ENCODE measurements around the gene JAGN1.
"Not testable (repeated sequence)": the region's sequence is repeated elsewhere in the genome, so short reads cannot be mapped to it uniquely, and the experiment has no call there.

JAGN1 gene

DNA sequence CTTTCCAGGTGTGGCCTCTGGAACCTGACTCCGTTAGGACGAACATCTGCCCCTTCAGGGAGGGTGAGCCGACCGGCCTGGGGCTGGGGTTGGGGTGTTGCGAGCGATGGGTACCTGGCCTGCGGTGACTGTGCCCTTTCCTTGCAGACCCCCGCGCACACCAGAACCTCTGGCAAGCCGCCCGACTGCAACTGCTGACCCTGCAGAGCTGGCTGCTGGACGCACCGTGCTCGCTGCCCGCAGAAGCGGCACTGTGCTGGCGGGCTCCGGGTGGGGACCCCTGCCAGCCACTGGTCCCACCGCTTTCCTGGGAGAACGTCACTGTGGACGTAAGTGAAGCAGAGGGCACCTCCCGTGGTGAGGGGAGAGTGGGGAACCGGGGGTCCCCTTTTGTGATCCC is 37.7 kb downstream of the JAGN1 start:
- no peak for DNase-seq

DNA sequence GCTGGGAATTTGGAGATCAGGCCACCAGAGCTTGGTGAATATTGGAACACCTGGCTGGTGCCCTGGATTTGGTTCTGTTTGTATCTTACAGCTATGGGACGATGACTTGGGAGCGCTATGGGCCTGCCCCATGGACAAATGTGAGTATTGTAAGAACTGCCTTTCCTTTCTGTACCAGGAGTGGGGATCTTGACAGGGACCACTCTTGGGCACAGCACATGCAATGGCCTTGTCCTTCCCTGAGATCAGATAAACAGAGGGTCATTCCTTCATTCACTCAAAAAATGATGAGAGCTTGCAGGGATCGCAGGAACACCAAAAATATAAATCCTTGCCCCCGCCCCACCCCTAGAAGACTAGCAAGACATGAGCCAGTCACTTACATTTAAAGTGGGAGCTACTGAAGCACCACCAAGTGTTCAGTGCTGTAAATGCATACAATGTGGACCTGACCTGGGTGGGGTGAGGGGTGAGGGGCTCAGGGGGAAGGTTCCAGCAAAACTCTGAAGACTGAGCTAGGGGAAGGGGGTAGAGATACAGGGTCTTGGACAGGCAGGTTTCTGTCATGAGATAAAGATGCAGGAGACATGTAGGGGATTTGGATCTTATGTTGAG is 40.5 kb downstream of the JAGN1 start:
- DNase-seq, result no peak

DNA sequence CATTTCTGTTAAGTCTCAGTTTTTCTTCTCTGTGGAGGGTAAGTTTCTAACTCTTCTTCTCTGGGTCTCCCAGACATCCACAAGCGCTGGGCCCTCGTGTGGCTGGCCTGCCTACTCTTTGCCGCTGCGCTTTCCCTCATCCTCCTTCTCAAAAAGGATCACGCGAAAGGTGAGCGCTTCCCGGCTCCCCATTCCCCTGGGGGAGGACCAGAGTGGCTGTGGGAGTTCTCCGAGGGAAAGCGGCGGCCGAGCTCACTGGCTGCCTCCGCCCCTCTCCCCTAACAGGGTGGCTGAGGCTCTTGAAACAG is 42.1 kb downstream of the JAGN1 start:
- no peak for DNase-seq

DNA sequence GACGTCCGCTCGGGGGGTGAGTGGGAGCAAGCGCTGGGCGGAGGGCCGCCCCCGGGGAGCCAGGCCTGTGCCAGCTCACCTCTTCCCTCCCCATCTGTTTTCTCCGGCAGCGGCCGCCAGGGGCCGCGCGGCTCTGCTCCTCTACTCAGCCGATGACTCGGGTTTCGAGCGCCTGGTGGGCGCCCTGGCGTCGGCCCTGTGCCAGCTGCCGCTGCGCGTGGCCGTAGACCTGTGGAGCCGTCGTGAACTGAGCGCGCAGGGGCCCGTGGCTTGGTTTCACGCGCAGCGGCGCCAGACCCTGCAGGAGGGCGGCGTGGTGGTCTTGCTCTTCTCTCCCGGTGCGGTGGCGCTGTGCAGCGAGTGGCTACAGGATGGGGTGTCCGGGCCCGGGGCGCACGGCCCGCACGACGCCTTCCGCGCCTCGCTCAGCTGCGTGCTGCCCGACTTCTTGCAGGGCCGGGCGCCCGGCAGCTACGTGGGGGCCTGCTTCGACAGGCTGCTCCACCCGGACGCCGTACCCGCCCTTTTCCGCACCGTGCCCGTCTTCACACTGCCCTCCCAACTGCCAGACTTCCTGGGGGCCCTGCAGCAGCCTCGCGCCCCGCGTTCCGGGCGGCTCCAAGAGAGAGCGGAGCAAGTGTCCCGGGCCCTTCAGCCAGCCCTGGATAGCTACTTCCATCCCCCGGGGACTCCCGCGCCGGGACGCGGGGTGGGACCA is 42.6 kb downstream of the JAGN1 start:
- peak; percentile 92 for DNase-seq

DNA sequence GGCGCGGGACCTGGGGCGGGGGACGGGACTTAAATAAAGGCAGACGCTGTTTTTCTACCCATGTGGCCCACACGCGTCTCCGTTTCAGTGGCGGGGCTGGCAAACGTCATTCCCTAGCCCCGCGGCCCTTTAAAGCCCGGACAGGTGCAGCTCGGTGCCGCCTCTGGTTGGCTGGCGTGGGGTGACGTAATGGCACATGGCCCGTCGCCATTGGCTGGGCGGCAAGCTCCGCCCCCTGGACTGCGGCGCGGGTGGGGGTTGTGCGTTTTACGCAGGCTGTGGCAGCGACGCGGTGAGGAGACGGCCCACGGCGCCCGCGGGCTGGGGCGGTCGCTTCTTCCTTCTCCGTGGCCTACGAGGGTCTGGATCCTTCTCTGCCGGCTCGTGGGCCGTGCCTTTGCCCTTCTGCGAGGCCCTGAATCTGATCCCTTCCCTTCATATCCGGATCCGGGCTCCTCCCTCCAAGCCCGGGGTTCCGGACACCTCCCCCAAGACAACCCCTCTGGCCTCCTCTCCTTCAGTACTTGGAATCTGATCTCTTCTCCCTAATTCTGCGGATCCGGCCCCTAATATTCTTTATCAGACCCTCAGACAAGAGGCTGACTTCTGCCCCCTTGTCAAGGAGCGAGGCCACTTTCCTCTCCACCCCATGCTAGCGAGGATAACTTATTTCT is 43.3 kb downstream of the JAGN1 start, which contains the start of gene CRELD1:
Gene CRELD1, plus strand, starts transcription at position 274 of the 674 bp plus-strand sequence. CDS start 605 bp downstream, outside the sequence.
- peak; percentile 96 for DNase-seq

DNA sequence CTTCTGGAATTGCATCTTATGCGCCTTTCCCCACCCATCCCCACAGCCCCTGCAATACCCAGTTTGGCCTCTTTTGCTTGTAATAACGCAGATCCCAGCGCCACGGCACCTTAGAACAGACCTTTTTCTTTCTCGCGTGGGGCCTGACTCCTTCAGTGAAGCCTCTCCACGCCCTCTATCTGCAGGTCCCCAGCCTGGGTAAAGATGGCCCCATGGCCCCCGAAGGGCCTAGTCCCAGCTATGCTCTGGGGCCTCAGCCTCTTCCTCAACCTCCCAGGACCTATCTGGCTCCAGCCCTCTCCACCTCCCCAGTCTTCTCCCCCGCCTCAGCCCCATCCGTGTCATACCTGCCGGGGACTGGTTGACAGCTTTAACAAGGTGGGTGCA is 43.8 kb downstream of the JAGN1 start:
- no peak for DNase-seq

DNA sequence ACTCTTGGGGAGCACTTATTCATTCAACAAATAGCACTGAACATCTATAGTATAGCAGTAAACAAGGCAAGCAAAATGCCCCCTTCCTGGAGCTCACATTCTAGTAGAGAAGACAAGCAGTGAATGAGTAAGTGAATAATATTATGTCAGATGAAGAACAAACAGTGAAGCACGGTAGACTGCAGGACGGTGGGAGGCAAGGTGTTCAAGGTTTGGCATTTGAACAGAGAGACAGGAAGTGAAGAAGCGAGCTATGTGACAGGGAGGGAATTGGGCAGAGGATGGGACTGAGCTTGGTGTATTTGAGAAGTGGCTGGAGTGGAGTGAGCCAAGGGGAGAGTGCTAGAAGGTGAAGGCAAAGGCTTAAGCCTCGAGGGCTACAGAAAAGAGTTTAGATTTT is 44.6 kb downstream of the JAGN1 start:
- DNase-seq, result no peak

DNA sequence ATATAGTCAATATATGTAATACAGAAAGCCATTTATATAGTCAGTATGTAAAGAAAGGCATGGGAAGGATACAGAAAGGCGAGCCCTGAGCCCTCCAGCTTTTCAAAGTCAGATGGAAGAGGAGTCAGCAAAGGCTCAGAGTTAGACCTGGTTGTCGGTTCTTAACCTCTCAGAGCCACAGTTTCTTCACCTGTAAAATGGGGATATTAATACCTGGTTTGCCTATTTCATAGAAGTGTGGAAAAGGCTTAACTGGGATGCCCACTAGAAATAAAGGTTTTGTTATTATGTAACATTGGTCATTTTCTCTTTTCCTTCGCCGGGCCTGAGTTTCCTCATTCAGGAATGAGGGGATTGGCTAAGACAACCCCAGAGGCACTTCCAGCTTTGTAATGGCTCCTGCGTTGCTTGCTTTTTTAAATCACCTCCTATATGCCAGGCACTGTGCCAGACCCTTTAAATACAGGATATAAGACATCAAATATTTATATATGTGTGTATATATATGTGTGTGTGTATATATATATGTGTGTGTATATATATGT is 45.6 kb downstream of the JAGN1 start:
- no peak for DNase-seq

DNA sequence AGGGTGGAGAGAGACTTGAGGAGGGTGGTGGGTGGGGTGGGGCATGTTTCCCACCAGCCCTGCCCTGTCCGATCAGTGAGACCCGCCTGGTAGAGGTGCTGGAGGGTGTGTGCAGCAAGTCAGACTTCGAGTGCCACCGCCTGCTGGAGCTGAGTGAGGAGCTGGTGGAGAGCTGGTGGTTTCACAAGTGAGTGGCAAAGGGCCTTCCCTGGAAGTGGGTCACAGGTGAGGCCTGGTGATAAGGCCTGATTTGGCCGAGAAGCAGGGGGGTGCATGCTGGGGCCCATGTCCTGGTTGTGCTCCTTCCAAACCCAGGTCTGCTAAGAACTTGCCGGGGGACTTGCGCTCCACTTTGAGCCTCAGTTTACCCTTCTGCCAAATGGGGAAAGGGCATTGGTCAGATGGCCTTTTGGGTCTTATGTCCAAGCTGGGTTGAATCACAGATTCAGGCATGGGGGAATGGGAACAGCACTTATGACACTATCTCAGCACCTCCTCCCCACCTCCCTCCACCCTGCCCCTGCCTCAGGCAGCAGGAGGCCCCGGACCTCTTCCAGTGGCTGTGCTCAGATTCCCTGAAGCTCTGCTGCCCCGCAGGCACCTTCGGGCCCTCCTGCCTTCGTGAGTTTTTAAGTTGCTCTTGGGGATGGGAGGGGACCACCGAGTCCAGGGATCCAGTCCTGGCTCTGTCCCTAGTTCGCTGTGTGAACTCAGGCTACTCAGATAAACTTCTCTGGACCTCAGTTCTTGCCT is 47.3 kb downstream of the JAGN1 start:
- DNase-seq, result no peak

DNA sequence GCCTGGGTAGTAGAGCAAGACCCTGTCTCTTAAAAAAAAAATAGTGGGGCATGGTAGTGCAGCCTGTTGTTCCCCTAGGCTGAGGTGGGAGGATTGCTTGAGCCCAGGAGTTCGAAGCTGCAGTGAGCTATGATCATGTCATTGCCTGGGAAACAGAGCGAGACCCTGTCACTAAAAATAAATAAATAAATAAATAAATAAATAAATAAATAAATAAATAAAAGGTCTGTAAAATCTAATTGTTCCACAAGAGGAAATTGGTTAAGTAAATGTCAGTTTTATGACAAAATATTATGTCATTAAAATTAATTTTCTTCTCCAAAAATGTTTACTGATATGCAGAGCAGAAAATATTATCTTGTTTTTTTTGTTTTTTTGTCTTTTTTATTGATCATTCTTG is 48.6 kb downstream of the JAGN1 start:
- no peak for DNase-seq

DNA sequence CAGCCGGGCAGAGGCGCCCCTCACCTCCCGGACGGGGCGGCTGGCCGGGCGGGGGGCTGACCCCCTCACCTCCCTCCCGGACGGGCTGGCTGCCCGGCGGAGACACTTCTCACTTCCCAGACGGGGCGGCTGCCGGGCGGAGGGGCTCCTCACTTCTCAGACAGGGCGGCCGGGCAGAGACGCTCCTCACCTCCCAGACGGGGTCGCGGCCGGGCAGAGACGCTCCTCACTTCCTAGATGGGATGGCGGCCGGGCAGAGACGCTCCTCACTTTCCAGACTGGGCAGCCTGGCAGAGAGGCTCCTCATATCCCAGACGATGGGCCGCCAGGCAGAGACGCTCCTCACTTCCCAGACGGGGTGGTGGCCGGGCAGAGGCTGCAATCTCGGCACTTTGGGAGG is 49.5 kb downstream of the JAGN1 start:
- DNase-seq, result not testable (repeated sequence)

DNA sequence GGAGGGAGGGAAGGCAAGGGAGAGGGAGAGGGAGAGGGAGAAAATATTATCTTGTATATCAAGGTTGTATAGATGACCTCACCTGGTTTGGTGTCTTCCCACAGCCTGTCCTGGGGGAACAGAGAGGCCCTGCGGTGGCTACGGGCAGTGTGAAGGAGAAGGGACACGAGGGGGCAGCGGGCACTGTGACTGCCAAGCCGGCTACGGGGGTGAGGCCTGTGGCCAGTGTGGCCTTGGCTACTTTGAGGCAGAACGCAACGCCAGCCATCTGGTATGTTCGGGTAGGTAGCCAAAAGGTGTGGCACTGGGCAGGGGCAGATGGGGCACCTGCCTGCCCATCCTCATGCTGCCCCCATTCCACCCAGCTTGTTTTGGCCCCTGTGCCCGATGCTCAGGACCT is 50.3 kb downstream of the JAGN1 start:
- DNase-seq, result no peak

DNA sequence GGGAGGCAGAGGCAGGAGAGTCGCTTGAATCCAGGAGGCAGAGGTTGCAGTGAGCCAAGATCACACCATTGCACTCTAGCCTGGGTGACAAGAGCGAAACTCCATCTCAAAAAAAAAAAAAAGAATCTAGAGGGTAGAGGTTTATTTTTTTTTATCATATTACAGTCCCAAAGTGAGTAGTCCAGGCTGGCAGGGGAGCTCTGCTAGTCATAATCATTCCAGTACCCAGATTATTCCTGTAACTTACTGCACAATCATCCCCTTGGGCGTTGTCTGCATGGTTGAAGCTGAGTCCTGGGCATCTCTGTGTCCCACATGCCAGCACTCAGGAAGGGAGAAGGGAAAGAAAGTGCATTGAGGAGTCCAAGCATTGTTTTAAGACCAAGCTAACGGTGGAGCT is 51.8 kb downstream of the JAGN1 start:
- DNase-seq, result no peak

DNA sequence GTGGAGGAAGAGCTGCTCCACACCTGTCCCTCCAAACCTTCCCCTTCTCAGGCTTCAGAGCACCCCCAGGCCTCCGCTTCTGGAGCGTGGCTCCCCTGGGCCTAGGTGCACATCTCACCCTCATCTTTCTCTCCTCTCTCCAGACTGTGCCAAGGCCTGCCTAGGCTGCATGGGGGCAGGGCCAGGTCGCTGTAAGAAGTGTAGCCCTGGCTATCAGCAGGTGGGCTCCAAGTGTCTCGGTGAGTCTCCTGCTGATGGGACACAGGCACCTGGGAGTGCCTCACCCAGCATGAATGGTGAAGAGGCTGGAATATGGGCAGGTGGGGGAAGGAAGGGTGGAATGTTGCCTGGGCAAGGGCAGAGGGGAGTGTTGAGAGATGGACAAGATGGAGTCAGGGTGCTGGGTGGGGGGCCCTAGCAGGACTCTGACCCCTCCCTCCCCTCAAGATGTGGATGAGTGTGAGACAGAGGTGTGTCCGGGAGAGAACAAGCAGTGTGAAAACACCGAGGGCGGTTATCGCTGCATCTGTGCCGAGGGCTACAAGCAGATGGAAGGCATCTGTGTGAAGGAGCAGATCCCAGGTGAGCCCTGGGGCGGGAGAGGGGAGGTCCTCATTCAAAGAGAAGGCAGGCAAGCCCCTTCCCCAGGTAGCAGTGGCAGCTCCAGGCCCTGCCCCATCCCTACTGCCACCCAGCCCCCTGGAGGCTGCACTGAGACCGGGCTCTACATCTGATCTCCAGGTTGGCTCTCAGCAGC is 52.7 kb downstream of the JAGN1 start:
- no peak for DNase-seq
